Left lung (tissue), 10 donors: Measurements from ENCODE around the gene DTX2. TPM values are rescaled to one million over a fixed set of nuclear protein-coding genes. Genes with fewer than 3 reads are reported as not detected.
"Not testable (repeated sequence)": the region's sequence is repeated elsewhere in the genome, so short reads cannot be mapped to it uniquely, and the experiment has no call there.

Experiments
- ATAC-seq: fragments of 200-7000 bp; cut with Tn5 transposase; one replicate; pipeline ENCODE4 v1.9.1; 2020; ENCODE audit warnings: moderate library complexity
- DNase-seq, 4 donors: peaks; one replicate each; pipeline ENCODE4 v3.0.0-alpha.2; 2013 to 2020
- H3K27ac ChIP-seq, 2 donors: fragments of 200-600 bp; sonication (generic) in 1 of 2; one replicate each; pipeline versions ENCODE4 v1.5.0 to v1.8.0; 2020 to 2021
- H3K27me3 ChIP-seq, 2 donors: fragments of 200-600 bp; sonication (generic) in 1 of 2; one replicate each; pipeline versions ENCODE4 v1.5.0 to v1.8.0; 2020 to 2021
- H3K36me3 ChIP-seq, 2 donors: fragments of 200-600 bp; sonication (generic) in 1 of 2; one replicate each; pipeline versions ENCODE4 v1.5.0 to v1.8.0; 2020 to 2021
- H3K4me1 ChIP-seq, 2 donors: fragments of 200-600 bp; one replicate each; pipeline ENCODE4 v1.8.0; 2021
- H3K4me3 ChIP-seq, 2 donors: fragments of 200-600 bp; sonication (generic) in 1 of 2; one replicate each; pipeline versions ENCODE4 v1.5.0 to v1.8.0; 2020 to 2021; ENCODE audit warnings: mild to moderate bottlenecking in 1 of 2
- H3K9me3 ChIP-seq, 2 donors: fragments of 200-600 bp; sonication (generic) in 1 of 2; one replicate each; pipeline versions ENCODE4 v1.5.0 to v1.8.0; 2020 to 2021
- CTCF ChIP-seq, 2 donors: fragments of 200-600 bp; sonication (generic) in 1 of 2; IDR thresholded peaks; one replicate each; pipeline versions ENCODE4 v1.5.0 to v1.8.0; 2021; ENCODE audit warnings: antibody characterized with exemption in 2 of 2
- intact Hi-C, 2 donors: fragments of 100-400 bp; cut with DNase I; formaldehyde crosslinking; loops; one replicate each; pipeline versions ENCODE4 v1.11.2 to v1.14.2; 2022
- polyA plus RNA-seq, 6 donors: library from polyadenylated mRNA; unstranded; fragments of 120-200 nt; gene quantifications; one replicate each; pipeline ENCODE4 v1.2.1, GENCODE V29; 2013; ENCODE audit not compliant: insufficient read length in 6 of 6
- total RNA-seq, 2 donors: library from RNA; stranded (reverse); fragmentation: NEBNext Ultra II Directional; extraction: Animal tissue kit (Norgen Biotek cat#: 25700); gene quantifications; one replicate each; pipeline ENCODE4 v1.2.1, GENCODE V29; 2021
- donor health status: DM: no; HTN: yes; CAD: no.
- donor health status: DM: no; HTN: no; CAD: no.

The DTX2 gene
- total and polyA plus RNA-seq, 8 donors = 8.3 to 40.9 (median 11.4) TPM

GRCh38 chr7:76511911-76512885, 50.7 kb downstream of the DTX2 start:
- DNase-seq = peak in 2 of 4 donors; percentile 46 to 61

GRCh38 chr7:76512941-76513816, 51.7 kb downstream of the DTX2 start:
- no peak for ATAC-seq

More at GRCh38 chr7:76511911-76512885, 50.7 kb downstream of the DTX2 start:
- H3K27me3 ChIP-seq, intact Hi-C loops, H3K36me3 ChIP-seq, H3K9me3 ChIP-seq, H3K27ac ChIP-seq, H3K4me3 ChIP-seq: not testable (repeated sequence)
- ATAC-seq = peak; percentile 93
- H3K4me1 ChIP-seq = peaks cover 4 to 17% of the 10 kb centered on the region in 2 donors

GRCh38 chr7:76513817-76514799, 52.6 kb downstream of the DTX2 start:
- DNase-seq = peak in 1 of 4 donors; percentile 69
- no peak overlapping the region for H3K4me3 ChIP-seq
- ATAC-seq = no peak
- no peak overlapping the region for H3K27ac ChIP-seq
- H3K36me3 ChIP-seq = no peaks in the 10 kb centered on the region
- intact Hi-C loops = no loop called here
- peaks cover 0 to 5% of the 10 kb centered on the region in 2 donors for H3K27me3 ChIP-seq
- peaks cover 4 to 11% of the 10 kb centered on the region in 2 donors for H3K4me1 ChIP-seq
- no peaks in the 10 kb centered on the region for H3K9me3 ChIP-seq
- TF ChIP-seq CTCF (IDR thresholded peaks at IDR 0.05) = no peak

More at GRCh38 chr7:76512941-76513816, 51.7 kb downstream of the DTX2 start:
- H3K4me3 ChIP-seq = no peak overlapping the region
- H3K4me1 ChIP-seq = peaks cover 4 to 11% of the 10 kb centered on the region in 2 donors
- TF ChIP-seq CTCF (IDR thresholded peaks at IDR 0.05) = no peak
- H3K9me3 ChIP-seq = no peaks in the 10 kb centered on the region
- no peak overlapping the region for H3K27ac ChIP-seq
- peaks cover 0 to 5% of the 10 kb centered on the region in 2 donors for H3K27me3 ChIP-seq
- intact Hi-C loops = no loop called here
- peak in 1 of 4 donors; percentile 69 for DNase-seq
- H3K36me3 ChIP-seq = no peaks in the 10 kb centered on the region

- peaks cover 0 to 2% of the 10 kb centered on the region in 2 donors for H3K4me1 ChIP-seq
- H3K36me3 ChIP-seq = no peaks in the 10 kb centered on the region
- no peak overlapping the region for H3K27ac ChIP-seq
- ATAC-seq (no peak), DNase-seq (peak in 1 of 4 donors; percentile 75)
- intact Hi-C loops = no loop called here
- no peaks in the 10 kb centered on the region for H3K9me3 ChIP-seq
- no peak overlapping the region for H3K4me3 ChIP-seq
- no peak for TF ChIP-seq CTCF (IDR thresholded peaks at IDR 0.05)
- peaks cover 0 to 5% of the 10 kb centered on the region in 2 donors for H3K27me3 ChIP-seq
Measured at GRCh38 chr7:76514926-76515771, 53.6 kb downstream of the DTX2 start.
